NCI-H748 (cell line): ENCODE data around the gene NLGN3.

Experiments
- DNase-seq: peaks from one replicate; lab custom pipeline; 2025; ENCODE audit not compliant: unreplicated experiment; lab: John Stamatoyannopoulos, UW

NLGN3 gene

DNA sequence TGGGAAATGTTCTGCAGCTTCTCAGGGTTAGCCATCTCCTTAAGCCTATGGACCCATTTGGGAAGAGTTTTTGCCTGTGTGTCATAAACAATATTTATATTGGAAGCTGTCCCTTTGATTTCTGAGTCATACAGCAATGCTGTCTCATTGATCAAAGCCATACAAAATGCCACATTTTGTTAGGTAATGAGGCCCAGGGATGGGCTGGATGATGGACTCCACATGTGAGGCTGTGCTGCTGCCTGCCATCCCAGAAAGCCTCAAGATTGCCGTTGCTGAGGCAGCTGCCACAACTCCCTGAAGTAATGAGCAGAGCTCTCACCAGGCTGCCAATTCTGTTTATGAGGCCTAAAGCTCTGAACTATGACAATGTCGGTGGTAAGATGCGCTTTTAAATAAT, 66.2 kb downstream of the NLGN3 start:
- DNase-seq: no peak

DNA sequence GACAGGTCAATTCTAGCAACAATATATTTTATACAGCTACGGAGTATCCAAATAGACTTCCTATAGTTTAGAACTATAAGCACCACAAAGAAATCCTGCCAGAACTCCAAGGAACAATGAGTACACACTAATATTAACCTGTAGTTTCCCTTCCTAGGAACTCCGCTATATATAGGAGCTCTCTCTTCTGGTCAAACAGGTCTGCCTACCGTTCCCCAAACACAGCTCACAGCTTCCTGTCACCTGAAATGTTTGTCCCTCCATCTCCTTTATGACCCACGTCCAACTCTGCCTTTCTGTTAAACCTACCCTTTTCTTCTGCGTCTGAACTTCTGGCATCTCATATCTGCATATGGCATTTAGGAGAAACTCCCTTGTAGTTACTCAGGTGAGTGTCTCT, 67.9 kb downstream of the NLGN3 start:
- peak; percentile 7 for DNase-seq

DNA sequence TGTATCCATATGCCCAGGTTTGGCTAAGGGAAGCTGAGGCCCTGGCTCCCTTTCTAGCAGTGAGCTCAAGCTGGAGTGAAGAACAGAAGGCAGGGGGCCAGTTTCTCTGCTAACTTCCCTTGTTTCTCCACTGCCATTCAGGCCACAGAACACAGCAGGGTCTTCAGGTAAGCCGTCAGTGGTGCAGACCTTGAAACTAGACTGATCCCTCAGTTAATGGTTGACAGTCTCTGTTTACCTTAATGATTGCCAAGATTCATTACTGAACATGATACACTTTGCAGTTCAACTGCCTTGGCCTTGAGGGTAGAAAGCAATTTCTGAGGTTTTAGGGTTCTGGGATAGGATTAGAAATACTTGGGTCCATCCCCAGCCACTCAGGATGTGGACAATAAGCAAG, 69.5 kb downstream of the NLGN3 start:
- no peak for DNase-seq

DNA sequence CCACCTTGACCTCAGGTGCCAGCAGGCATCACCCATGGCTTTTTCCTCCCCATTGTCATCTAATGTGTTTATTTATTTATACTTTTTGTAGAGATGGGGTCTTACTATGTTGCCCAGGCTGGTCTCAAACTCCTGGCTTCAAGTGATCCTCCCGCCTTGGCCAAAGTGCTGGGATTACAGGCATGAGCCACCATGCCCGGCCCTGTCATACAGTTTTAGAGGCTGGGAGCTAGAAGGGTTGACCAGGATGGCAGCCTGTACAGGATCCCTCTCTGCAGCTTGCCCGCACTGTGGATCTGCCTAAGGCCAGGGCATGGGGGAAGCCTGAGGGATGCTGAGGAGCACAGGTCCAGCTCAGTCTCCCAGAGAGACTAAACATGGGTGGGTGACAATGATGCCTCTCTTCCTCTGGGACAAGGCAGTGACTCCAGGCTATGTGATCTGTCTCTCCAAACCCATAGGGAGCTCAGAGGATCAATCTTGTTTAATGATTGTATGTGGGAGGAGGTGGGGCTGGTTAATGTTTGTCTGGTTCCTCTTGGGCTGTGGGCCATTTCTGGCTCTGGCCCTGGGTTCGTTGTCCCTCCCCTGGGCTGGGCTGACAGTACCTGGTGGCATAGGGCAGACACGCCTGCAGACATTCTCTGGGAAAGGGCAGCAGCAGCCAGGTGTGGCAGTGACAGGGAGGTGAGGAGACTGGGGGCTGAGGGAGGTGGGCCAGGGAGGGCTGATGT, 70.1 kb downstream of the NLGN3 start:
- no peak for DNase-seq

DNA sequence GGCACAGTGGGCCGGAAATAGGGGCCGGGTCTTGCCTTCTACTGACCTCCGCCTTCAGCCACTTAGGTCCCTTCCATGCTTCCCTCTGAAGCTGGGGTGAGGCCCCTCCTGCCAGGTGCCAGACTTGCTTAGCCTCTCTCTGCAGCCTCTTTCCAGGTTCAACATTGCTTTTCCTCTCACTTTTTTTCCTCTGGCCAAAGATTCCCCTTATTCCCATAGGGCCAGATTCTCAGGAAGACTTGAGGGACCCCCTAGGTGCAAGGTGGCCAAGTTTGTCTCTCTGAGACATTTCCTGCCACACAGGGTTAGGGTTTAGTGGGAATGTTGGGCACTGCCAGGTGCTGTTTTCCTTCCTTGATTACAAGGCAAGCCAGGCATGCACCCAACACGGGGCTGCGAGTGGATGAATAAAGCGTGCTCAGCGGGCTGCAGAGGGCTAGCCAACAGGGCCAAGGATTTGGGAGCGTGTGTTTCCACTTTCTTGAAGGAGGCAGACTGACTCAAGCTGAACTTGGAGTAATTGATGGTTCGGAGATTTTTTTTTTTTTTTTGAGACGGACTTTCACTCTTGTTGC, 70.8 kb downstream of the NLGN3 start:
- DNase-seq: no peak

DNA sequence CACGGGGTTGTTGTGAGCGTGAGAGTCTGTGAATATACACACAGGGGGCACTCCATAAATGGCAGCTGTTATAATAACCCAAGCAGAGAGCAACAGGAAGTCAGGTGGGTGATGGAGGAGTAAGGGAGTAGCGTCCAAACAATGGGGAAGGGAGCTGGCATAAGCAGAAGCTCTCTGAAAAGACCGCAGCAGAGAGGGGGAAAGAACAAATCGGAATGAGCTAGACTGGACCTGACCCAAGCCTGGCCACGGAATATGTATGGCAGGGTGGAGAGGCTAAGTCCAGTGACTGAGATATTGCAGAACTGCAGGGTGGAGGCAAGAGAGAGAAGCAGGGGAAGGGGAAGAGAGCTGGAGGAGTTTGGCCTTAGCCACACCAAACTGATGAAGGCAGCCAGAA, 71.8 kb downstream of the NLGN3 start:
- DNase-seq: peak; percentile 93

DNA sequence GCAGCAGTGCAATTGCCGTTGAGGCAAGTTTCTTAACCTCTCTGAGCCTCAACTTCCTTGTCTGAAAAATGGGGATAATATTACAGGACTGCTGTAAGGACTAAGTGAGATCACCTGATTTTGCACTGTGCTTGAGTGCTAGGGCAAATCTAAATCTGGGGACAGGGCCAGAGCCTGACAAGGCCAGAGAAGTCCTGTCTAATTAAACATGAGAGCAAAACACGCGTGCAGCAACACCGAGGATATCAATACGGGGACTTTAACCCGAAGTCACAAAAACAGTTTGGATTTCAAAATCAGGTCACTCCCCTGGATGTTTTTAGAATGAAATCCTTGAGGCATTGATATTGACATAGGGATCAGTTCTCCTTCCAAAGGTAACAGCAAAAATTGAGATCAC, 72.7 kb downstream of the NLGN3 start:
- DNase-seq: no peak
